Central memory CD4-positive, alpha-beta T cell (primary cell): ENCODE data around the gene AMN1.
A peak's percentile ranks its signal among the peaks of the same experiment; 100 is the strongest.
"Not testable (repeated sequence)": the region's sequence is repeated elsewhere in the genome, so short reads cannot be mapped to it uniquely, and the experiment has no call there.

ENCODE experiments used
- DNase-seq: peaks from one replicate; pipeline ENCODE4 v3.0.0; 2022
- total RNA-seq, 3 experiments: gene quantifications; one replicate each; lab custom pipeline; 2026; lab: John Stamatoyannopoulos, UW

Gene AMN1
- 3.9 to 12.7 (median 11.6) reads per million in 3 experiments for total RNA-seq

DNA sequence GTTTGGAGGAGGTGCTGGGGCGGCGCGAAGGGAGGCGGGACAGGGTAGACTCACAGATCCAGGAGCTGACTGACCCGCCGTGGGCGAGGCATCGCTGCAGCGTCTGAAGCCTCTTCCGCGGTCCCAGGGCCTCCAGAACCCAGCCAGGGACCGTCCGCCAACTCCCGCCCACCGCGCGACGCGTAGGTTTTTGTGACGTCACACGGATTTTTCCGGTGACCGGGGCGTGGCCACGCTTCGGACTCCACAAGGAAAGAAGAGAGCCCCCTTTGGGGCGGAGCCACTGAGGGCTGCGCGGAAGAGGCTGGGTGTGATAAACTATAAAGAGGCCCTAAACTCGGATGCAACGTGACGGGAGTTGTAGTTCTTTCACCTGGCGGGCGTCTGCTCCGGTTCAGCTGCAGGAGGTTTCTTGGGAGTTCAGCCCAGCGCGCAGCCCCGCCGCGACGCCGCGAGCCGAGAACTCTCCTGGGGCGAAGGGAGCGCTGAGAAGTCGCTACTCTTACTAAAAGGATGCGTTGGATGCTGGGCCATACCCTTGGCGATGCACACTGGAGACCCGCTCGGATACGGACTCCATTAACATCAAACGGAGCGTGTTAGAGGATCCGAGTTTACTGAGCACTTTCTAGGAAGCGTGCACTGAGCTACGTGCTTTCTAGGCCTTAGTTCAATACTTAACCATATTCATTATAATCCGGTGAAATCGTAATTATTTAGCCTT, at the start of gene AMN1:
TSS of gene AMN1 (minus strand) at position 105 of the 724 bp plus-strand sequence. CDS start at position 92, 13 bp downstream.
- DNase-seq: peak; percentile 98

DNA sequence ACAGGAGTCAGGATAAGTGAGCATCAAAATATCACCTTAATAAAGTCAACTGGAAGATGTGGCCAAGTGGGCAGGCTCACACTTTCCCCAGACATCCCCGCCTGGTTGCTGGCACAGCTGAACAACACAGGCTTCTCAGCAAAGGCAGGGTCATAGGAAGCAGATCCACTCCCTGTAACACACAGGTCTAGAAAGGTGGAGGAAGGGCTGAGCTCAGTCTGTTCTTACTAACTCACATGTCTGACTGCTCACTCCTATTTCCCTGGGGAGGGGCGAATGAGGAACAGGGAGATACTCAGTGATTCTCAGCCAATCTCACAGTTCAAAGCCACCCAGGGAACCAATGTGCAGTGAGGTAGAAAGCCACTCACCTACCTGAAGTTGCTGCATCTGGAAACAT, 45.0 kb upstream of the AMN1 start:
- DNase-seq: no peak

DNA sequence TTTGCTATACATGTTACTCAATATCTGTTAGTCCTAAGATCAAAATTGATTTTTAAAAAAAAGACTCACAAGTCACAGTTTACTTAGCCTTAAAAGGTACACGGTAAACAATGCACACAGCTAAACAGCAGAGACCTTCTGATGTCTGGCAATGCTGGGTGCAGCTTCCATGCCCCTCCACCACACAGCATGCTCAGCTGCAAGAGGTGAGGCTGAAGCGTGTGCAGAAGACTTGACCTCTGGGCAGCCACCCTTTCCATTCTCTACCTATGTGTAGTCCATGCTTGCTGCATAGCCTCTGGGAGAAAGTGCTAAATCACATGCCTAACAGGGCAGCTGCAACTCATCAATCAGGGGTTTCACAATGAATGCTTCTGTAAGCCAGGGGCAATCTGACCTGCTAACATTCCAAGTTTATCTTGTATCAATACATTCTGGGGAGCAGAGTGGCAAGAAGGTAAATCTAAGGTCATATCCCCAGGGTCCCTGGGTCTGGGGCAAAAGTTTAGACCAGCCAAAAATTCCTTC, 44.5 kb upstream of the AMN1 start:
- no peak for DNase-seq

DNA sequence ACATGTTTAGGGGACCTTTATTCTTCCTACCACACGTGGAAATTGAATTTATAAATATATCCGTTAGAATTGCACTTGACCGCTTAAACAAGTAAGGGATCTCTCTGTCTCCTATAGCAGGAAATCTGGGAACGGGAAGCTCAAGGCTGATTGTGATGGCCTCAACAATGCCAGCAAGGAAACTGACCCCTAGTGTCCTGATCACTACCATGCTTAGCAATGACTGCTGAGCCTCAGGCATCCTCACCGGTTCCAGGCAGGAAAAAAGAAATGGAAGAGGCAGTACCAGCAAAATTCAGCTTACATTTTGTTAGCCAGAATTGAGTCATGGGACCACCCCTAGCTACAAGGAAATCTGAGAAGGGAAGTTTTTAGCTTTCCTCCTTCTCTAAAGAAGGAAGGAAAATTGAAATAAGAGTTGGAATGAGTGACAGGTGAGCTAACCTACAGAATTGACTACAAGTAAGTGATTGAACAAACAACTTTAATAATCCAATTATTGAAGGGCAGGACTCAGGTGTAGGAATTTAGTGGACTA, 43.9 kb upstream of the AMN1 start:
- DNase-seq: no peak

DNA sequence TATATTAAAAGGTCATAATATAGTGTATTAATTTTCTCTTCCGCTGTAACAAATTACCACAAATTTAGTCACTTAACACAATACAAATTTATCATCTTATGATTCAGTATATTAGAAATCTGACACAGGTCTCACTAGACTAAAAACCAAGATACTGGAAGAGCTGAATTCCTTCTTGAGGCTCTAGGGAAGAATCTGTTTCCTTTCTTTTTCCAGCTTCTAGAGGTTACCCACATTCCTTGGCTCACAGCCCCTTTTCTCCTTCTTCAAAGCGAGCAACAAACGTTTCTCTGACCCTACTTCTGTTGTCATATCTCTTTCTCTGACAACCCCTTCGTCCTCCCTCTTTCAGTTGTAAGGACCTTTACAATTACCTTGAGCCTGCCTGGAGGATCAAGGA, 43.4 kb upstream of the AMN1 start:
- no peak for DNase-seq

DNA sequence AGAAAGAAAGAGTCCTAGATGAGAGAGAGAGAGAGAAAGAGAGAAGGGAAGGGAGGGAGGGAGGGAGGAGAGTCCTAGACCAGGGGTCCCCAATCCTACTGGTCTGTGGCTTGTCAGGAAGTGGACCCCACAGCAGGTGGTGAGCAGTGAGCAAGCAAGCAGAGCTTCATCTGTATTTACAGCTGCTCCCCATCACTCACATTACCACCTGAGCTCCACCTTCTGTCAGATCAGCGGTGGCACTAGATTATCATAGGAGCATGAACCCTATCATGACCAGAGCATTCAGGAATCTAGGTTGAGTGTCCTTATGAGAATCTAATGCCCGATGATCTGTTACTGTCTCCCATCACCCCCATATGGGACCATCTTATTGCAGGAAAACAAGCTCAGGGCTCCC, 39.2 kb upstream of the AMN1 start:
- no peak for DNase-seq

DNA sequence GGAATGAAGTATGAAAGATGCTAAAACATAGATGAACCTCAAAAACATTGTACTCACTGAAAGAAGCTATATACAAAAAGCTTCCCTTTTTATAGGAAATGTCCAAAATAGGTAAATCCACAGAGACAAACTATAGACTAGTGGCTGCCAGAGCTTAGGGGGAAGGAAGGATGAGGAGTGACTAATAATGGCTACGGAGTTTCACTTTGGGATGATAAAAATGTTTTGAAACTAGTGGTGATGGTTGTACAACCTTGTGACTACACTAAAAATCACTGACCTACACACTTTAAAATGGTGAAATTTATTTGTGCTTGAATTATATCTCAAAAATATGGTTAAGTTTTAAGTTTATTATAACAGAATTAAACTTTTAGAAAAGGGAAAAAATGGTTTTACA, 37.1 kb upstream of the AMN1 start:
- no peak for DNase-seq

DNA sequence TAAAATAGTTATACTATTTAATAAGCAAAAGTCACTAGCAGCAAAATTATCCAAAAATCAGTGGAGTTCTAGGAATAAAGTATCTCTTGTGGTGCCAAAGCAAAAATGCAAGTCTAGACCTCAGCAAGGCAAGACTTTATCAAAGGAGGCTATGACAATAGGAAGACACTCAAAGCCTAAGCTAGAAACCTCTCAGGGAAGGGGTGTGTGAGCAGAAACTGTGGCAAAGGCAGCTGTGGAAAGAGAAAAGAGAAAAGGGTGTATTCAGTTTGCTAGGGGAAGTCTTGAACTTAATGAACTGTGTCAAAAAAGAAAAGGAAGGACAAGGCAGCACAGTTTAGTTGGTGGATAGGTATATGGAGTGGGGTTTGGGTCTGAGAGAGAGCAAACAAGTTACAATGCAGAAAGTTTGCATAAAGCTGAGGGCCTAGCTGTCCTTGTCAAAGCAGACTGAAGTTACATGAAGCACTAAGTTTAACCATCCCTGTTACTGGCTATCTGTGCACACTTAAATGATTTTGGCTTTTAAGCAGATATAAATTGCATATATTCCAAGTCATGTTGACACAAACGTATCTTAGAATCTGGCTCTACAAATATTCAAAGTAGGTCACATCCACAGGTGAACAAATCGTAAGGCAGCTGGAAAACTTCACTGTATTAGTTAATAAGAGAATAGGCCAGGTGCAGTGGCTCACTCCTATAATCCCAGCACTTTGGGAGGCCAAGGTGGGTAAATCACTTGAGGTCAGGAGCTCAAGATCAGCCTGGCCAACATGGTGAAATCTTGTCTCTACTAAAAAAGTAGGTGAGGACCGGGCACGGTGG, 31.0 kb upstream of the AMN1 start:
- no peak for DNase-seq

DNA sequence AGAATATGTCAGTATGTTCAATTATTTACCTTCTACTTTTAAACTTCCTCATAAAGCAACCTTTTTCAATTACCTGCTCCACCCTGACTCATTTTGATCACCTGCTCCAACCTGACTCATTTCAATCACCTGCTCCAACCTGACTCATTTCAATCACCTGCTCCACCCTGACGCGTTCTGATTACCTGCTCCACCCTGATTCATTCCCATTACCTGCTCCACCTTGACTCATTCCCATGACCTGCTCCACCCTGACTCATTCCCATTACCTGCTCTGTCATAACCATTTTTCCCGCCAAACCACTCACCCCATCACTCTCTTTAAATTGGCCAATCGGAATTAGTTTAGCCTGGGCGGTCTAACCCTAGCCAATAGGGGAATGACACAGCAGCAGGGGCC, 29.5 kb upstream of the AMN1 start:
- not testable (repeated sequence) for DNase-seq

DNA sequence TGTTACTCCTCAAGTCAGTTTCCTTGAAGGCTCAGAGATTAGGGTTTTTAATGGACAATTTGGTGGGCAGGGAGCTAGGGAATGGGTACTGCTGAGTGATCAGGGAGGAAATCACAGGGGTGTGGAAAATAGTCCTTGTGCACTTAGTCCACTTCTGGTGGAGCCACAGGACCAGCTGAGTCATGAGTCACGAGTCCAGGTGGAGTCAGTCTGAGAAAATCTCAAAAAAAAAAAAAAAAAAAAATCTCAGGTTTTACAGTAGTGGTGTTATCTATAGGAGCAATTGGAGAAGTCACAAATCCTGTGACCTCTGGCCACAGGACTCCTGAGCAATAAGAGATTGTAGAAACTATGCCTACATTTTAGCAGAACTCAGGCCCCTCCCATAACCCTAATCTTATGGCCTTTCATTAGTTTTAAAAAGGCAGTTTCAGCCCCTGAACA, 28.2 kb upstream of the AMN1 start:
- no peak for DNase-seq

DNA sequence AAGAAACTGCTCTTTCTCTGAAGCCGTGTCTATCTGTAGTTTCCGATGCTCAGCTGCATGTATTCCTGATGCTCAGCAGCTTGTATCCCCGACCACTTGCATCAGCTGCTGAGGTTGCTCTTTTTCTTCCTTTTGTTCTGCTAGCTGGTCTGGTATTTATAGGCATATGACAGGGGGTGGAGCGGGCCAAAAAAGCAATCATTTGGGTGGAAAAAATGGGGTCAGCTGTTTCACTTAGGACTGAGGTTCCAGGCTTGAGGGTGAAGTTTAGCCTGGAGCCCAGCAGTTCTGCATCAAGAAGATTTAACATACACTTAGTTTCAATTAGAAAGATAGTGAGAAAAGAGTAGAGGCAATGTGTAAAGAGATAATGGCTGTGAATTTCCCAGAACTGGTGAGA, 23.6 kb upstream of the AMN1 start:
- no peak for DNase-seq

DNA sequence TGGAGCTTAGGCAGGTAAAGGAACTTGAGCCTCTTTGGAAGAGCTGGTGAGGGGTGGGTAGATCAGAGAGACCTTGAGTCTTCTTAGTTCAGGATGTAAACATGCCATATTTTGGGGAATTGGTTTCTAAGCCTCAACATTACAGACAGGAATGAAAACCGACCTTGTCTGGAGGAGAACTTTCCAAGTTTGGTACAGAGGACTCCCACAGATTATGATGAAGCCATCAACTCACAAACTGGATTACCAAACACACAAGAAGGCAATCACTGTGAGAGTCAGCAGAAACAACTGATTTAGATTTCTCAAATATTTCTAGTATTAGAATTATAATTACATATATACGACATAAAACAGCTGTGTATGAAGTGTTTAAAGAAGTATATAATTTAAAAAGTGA, 22.3 kb upstream of the AMN1 start:
- DNase-seq: no peak

DNA sequence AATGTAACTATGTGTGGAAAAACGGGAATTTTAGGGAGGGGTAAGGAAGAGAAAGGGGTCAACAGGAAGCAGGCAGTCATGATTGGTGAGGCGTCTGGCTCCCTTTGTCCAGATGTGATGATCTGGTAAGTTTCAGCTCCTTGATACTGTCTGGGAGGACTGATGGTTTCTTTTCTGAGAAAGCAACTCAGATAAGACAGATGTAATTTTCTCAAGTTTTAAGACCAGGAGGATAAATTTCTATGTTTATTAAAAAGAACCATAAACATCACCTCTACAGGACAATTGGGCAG, 21.9 kb upstream of the AMN1 start:
- DNase-seq: no peak

DNA sequence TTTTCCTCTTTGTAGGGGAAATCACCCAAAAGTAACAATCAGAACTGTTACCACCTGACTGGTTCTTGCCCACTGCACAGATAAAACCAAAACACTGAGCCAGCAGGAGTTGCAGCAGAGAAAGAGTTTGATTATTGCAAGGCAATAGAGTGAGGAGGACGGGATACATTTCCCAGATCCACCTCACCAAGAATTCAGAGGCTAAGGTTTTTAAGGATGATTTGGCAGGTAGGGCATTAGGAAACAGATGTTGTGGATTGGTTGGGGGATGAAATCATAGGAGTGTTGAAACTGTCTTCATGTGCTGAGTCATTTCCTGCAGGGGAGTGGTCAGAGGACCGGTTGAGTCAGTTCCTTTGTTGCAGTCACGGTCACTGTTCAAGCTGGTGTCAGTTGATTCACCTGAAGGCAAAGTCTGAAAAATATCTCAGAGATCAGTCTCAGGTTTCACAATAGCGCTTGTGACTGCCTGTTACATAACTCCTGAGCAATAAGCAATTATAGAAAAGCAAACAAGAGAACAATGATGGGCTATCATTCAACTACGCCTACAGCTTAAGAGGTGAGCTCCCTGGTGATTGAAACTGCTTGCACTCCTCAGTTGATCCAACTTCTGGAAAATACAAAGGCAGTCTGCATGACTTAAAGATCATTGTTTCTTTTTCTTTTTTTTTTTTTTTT, 20.3 kb upstream of the AMN1 start:
- no peak for DNase-seq

DNA sequence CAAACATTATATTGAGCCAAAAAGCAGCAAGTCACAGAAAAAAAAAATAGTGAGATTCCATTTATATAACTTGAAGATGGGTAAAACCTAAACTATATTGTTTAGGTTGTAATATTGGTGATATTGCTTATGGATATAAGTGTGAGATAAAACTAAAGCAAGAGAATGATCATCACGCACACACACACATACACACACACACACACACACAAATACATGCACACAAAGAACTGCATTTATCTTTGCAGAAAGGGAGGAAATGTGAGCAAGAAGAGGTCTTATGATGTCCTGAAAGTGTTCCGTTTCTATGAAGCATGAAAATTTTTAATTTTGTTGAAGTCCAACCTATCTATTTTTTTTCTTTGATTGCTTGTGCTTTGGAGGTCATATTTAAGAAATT, 16.4 kb upstream of the AMN1 start:
- DNase-seq: no peak

DNA sequence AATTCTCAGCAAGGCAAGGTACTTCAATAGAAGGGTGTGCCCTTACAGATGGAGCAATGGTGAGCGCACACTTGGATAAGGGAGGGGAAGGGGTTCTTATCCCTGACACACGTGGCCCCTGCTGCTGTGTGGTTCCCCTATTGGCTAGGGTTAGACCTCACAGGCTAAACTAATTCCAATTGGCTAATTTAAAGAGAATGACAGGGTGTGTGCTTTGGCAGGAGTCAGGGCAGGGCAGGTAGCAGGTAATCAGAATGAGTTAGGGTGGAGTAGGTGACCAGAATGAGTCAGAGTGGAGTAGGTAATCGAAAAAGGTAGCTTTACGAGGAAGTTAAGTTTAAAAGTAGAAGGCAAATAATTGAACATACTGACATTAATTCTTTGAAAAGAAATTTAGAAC, 15.5 kb upstream of the AMN1 start:
- DNase-seq: not testable (repeated sequence)

DNA sequence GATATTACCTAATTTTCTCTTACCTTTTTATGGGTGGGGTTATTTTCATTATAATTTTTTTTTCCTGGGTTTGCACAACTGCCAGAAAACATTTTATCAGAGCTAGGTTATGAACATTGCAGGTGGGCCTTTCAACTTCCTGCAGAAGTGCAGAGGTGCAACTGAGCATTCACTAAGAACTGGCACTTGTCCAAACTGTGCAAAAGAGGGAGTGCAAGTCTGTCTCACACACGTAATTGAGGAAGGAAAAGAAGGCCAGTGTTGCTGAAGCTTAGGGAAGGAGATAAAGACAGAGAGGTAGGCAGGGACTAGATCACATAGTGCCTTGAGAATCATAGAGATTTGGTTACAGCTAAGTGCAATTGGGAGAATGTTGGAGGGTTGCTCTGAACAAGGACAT, 14.1 kb upstream of the AMN1 start:
- no peak for DNase-seq

DNA sequence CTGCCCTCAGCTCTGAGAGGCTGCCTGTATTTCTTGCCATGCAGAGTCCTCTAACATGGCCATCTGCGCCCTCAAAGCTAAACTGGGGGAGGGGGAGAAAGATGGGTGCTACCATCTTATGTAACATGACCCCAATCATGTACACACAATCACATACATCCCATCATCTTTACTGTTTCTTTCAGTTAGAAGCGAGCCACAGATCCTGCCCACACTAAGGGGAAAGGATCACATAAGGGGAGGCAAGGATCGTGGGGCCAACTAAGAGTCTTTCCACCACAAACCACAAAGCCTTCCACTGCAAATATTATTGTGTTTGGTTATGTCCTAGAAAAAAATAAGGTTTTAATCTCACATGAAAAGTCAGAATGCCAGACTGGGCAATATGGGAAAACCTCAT, 11.8 kb upstream of the AMN1 start:
- no peak for DNase-seq

DNA sequence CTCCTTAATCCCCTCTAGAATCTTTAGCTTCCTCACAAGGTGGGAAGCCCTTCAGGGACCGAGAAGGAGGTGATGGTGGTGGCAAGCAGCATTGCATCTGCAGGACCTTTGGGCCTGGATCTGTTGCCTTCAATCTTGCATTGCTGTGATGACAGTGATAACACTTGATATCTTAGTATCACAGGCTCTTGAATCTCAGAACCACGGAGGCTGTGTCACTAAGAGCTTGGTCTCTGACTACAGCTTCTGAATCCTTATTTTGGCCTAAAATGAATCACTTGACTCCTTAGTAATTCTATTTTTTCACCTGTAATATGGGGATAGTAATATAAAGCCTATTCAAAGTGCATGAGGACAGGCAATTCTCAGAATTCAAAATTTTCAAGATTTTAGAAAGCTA, 8.9 kb upstream of the AMN1 start:
- DNase-seq: no peak

DNA sequence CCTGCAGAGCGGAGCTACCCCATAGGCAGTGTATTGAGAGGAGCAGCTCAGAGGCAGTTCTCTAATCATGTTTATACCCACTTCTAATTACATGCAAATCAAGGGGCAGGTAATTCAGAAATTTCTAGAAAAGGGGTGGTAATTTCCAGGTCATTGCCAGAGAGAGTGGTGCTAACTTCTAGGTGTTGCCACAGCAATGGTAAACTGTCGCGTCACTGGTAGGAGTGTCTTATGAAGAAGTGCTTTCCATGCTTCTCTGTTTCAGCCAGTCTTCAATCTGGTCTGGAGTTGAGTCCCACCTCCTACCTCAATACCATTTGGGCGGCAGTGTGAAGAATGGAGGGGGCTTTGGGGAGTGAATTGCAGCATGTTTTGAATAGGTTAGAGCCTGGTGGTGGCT, 8.5 kb upstream of the AMN1 start:
- DNase-seq: no peak

DNA sequence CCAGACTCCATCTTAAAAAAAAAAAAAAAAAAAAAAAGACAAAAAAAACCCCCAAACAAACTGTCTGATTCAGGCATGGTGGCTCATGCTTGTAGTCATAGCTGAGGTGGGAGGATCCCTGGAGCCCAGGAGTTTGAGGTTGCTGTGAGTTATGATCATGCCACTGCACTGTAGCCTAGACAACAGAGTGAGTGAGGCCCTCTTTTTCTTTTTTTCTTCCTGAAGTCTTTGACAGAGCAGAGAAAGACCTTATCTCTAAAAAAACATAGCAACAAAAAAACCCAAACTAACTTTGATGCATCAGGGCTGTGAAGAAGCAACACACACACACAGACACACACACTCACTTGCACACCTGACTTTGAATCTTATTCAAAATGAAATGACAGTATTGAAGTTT, 7.7 kb upstream of the AMN1 start:
- DNase-seq: peak; percentile 83

DNA sequence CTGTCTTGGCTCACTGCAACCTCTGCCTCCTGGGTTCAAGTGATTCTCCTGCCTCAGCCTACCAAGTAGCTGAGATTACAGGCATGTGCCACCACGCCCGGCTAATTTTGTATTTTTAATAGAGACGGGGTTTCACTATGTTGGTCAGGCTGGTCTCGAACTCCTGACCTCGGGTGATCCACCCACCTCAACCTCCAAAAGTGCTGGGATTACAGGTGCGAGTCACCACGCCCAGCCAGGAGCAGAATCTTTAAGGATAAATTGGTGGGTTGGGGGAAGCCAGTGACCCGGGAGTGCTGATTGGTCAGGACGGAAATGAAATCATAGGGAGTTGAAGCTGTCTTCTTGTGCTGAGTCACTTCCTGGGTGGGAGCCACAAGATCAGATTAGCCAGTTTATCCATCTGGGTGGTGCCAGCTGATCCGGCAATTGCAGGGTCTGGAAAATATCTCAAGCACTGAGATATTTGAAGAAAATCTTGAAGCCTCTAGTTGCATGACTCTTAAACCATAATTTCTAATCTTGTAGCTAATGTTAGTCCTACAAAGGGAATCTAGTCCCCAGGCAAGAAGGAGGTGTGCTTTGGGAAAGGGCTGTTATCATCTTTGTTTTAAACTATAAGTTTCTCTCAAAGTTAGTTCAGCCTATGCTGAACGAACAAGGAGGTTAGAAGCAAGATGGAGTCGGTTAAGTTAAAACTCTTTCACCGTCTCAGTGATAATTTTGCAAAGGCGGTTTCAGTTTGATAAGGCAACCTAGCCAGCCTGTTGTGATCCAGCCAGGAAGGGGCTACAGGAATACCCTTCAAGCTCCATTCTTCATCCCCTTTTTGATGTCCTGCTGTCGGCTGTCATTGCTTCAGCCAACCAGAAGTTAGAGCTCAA, 5.0 kb upstream of the AMN1 start:
- not testable (repeated sequence) for DNase-seq
